Activated naive CD8-positive, alpha-beta T cell (primary cell): Measurements from ENCODE around the gene LHFPL2.

ENCODE experiments used
- H3K27ac Mint-ChIP-seq: one replicate; pipeline ENCODE4 v1.8.0; 2021; ENCODE audit warnings: mixed read lengths
- H3K27me3 Mint-ChIP-seq: one replicate; pipeline ENCODE4 v1.8.0; 2021; ENCODE audit warnings: mixed read lengths
- H3K36me3 Mint-ChIP-seq: one replicate; pipeline ENCODE4 v1.8.0; 2021; ENCODE audit warnings: mixed read lengths
- H3K4me1 Mint-ChIP-seq: one replicate; pipeline ENCODE4 v1.8.0; 2021; ENCODE audit warnings: low read depth, mixed read lengths
- H3K4me3 Mint-ChIP-seq: one replicate; pipeline ENCODE4 v1.8.0; 2021; ENCODE audit warnings: mild to moderate bottlenecking, mixed read lengths
- H3K9me3 Mint-ChIP-seq: one replicate; pipeline ENCODE4 v1.8.0; 2021; ENCODE audit warnings: low read depth, mixed read lengths

Gene LHFPL2

GRCh38 chr5:78553580-78554353 lies 94.8 kb downstream of the LHFPL2 start:
- Mint-ChIP-seq H3K4me1 (peaks cover 2% of the 10 kb centered on the region), H3K4me3 (no peak overlapping the region), H3K9me3 (no peaks in the 10 kb centered on the region), H3K36me3 (no peaks in the 10 kb centered on the region), H3K27ac (no peak overlapping the region), H3K27me3 (peaks cover 7% of the 10 kb centered on the region)

DNA sequence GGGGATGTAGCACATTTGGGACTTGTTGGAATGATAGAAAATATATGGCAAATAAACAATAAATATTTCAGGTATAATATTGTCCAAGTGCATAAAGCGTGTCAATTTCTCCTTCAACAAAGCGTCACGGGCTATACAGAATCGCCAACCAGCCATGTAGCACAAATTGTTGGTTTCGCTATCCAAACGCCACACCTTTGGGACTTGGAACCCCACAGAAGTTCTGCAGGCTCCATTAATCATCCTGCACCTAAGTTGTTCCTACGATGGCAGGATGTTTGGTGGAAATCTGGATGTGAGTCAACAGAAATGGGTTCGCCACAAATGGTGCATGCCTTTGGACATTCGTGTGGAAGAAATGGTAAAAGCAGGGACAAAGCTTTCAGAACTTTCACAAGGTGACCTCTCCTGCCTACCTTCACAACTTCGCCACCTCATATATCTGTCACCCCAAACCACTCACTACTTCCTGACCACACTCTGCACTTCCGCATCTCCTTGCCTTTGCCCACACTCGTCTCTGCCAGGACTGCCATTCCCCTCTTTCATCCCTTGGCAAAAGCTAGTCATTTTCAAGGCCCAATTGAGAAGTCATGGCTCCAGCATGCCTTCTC lies 95.7 kb downstream of the LHFPL2 start:
- H3K27me3 Mint-ChIP-seq: peaks cover 7% of the 10 kb centered on the region
- H3K4me1 Mint-ChIP-seq: peaks cover 2% of the 10 kb centered on the region
- H3K27ac Mint-ChIP-seq: no peak overlapping the region
- H3K4me3 Mint-ChIP-seq: no peak overlapping the region
- no peaks in the 10 kb centered on the region for H3K36me3 Mint-ChIP-seq
- H3K9me3 Mint-ChIP-seq: no peaks in the 10 kb centered on the region

DNA sequence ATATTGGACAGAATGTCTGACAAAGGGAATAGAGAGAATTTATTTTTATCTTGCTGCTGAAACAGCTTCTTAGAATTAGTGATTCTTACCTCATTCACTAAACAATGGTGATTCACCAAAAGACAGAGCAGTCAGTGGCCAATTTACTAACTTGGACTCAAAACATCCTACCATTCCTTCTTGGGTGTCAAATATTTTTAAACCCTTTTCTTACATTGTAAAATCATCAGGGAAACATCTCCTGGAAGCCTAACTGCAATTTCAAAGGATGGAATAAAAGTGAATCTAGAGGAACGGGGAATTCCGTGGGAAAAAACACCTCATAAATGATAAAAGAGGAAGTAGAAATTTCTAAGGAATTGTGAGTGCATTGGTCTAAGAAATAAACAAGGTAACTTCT lies 97.7 kb downstream of the LHFPL2 start:
- no peak overlapping the region for H3K4me3 Mint-ChIP-seq
- no peaks in the 10 kb centered on the region for H3K9me3 Mint-ChIP-seq
- no peak overlapping the region for H3K27ac Mint-ChIP-seq
- peaks cover 7% of the 10 kb centered on the region for H3K27me3 Mint-ChIP-seq
- peaks cover 2% of the 10 kb centered on the region for H3K4me1 Mint-ChIP-seq
- no peaks in the 10 kb centered on the region for H3K36me3 Mint-ChIP-seq

GRCh38 chr5:78549043-78549442 lies 99.5 kb downstream of the LHFPL2 start:
- no peak overlapping the region for H3K4me3 Mint-ChIP-seq
- peaks cover 2% of the 10 kb centered on the region for H3K4me1 Mint-ChIP-seq
- no peaks in the 10 kb centered on the region for H3K36me3 Mint-ChIP-seq
- no peaks in the 10 kb centered on the region for H3K9me3 Mint-ChIP-seq
- peaks cover 7% of the 10 kb centered on the region for H3K27me3 Mint-ChIP-seq
- no peak overlapping the region for H3K27ac Mint-ChIP-seq

GRCh38 chr5:78547731-78548615 lies 100.6 kb downstream of the LHFPL2 start:
- H3K27me3 Mint-ChIP-seq: peaks cover 3% of the 10 kb centered on the region
- no peak overlapping the region for H3K4me3 Mint-ChIP-seq
- H3K27ac Mint-ChIP-seq: no peak overlapping the region
- no peaks in the 10 kb centered on the region for H3K9me3 Mint-ChIP-seq
- H3K36me3 Mint-ChIP-seq: no peaks in the 10 kb centered on the region
- no peaks in the 10 kb centered on the region for H3K4me1 Mint-ChIP-seq

- Mint-ChIP-seq H3K4me1 (no peaks in the 10 kb centered on the region), H3K9me3 (no peaks in the 10 kb centered on the region), H3K36me3 (no peaks in the 10 kb centered on the region), H3K27ac (no peak overlapping the region), H3K4me3 (no peak overlapping the region), H3K27me3 (peaks cover 2% of the 10 kb centered on the region)
Measured at GRCh38 chr5:78547183-78547582, 101.4 kb downstream of the LHFPL2 start.

GRCh38 chr5:78546276-78546996 lies 102.1 kb downstream of the LHFPL2 start:
- Mint-ChIP-seq H3K36me3 (no peaks in the 10 kb centered on the region), H3K27me3 (peaks cover 2% of the 10 kb centered on the region), H3K4me1 (no peaks in the 10 kb centered on the region), H3K4me3 (no peak overlapping the region), H3K9me3 (no peaks in the 10 kb centered on the region), H3K27ac (no peak overlapping the region)

- Mint-ChIP-seq H3K4me1 (no peaks in the 10 kb centered on the region), H3K27ac (no peak overlapping the region), H3K9me3 (no peaks in the 10 kb centered on the region), H3K4me3 (no peak overlapping the region), H3K27me3 (peaks cover 2% of the 10 kb centered on the region), H3K36me3 (no peaks in the 10 kb centered on the region)
Measured at GRCh38 chr5:78545406-78545805, 103.2 kb downstream of the LHFPL2 start.

- H3K9me3 Mint-ChIP-seq: no peaks in the 10 kb centered on the region
- H3K27me3 Mint-ChIP-seq: peaks cover 2% of the 10 kb centered on the region
- no peak overlapping the region for H3K4me3 Mint-ChIP-seq
- no peak overlapping the region for H3K27ac Mint-ChIP-seq
- no peaks in the 10 kb centered on the region for H3K36me3 Mint-ChIP-seq
- no peaks in the 10 kb centered on the region for H3K4me1 Mint-ChIP-seq
Measured at GRCh38 chr5:78544561-78545201, 103.9 kb downstream of the LHFPL2 start.

- Mint-ChIP-seq H3K36me3 (no peaks in the 10 kb centered on the region), H3K27me3 (peaks cover 2% of the 10 kb centered on the region), H3K4me3 (no peak overlapping the region), H3K9me3 (no peaks in the 10 kb centered on the region), H3K4me1 (no peaks in the 10 kb centered on the region), H3K27ac (no peak overlapping the region)
Measured at GRCh38 chr5:78543916-78544315, 104.7 kb downstream of the LHFPL2 start.

DNA sequence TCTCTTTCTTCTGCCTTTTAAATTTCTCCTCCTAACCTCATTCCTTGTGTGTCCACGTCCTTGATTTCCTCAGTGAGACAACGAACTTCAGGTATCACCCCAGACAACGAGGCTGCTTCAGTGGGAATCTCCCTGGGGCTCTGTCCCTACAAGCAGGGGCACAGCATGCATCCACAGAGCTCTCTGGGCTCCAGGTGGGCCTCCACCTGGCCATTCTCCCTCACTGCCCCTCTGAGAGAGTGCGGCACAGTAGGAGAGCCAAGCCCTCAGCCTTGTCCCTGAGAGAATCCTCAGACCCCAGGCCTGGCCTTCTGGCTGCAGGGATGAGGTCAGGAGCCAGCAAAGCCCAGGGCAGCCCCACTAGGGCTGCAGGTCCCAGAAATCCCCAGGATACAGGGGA lies 105.3 kb downstream of the LHFPL2 start:
- Mint-ChIP-seq H3K9me3 (no peaks in the 10 kb centered on the region), H3K27me3 (peaks cover 2% of the 10 kb centered on the region), H3K27ac (no peak overlapping the region), H3K36me3 (no peaks in the 10 kb centered on the region), H3K4me1 (no peaks in the 10 kb centered on the region), H3K4me3 (no peak overlapping the region)

DNA sequence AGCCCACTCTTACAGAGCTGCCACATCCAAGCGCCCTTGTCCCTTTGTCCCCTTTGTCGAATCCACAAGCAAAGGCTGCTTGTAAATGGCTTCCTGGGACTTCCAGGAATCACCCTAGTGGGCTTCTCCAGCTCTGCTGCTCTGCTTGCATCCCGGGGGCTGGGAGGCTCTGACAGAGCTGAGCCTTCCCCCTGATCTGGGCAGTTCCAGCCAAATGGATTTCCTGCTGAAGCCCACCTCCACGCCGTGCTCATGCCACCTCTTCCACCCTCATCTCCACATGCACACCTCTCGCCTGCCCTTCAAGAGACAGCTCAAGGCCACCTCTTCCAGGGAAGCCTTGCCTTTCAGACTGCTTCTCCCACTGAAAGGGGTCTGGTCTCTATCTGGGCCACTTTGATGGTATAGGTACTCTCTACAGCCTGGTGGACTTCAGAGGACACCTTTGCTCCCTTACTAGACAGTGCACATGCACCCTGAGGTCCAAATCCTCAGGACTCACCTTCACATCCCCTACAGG lies 106.2 kb downstream of the LHFPL2 start:
- Mint-ChIP-seq H3K27ac (no peak overlapping the region), H3K27me3 (peaks cover 2% of the 10 kb centered on the region), H3K9me3 (no peaks in the 10 kb centered on the region), H3K36me3 (no peaks in the 10 kb centered on the region), H3K4me1 (no peaks in the 10 kb centered on the region), H3K4me3 (no peak overlapping the region)

DNA sequence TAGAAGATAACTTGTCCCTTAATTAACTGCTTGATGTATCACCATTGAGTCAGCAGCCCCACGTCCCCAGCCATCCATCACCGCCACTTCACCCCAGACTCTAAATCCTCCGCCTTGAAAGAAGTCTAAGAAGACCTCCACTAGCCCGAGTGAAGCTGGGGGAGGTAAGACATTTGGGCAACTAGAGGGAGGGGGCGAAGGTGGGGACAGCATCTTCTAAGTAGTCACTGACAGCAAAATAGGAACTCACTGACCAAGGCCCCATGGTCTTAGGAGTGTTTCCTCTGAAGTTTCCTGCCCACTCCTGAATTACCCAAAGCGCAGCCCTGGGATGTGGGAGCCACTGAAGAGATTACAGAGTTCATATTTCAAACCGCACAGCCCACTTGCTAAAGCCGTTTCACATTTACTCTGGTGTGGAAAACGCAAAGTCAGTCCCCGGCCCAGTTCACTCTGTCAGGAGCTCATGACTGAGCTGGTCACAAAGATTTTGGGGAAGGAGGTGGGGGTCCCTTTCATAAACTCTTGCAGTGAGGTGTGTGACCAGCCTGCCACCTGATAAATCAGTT lies 107.4 kb downstream of the LHFPL2 start:
- peaks cover 2% of the 10 kb centered on the region for H3K27me3 Mint-ChIP-seq
- H3K27ac Mint-ChIP-seq: no peak overlapping the region
- H3K4me1 Mint-ChIP-seq: no peaks in the 10 kb centered on the region
- no peak overlapping the region for H3K4me3 Mint-ChIP-seq
- no peaks in the 10 kb centered on the region for H3K9me3 Mint-ChIP-seq
- H3K36me3 Mint-ChIP-seq: no peaks in the 10 kb centered on the region
